ENCODE results near the gene PDLIM5. TPM values are rescaled to one million over a fixed set of nuclear protein-coding genes. Genes with fewer than 3 reads are reported as not detected.

The PDLIM5 gene
- total and polyA plus RNA-seq, 9 donors: 24.9 to 160 (median 87.8) TPM

DNA sequence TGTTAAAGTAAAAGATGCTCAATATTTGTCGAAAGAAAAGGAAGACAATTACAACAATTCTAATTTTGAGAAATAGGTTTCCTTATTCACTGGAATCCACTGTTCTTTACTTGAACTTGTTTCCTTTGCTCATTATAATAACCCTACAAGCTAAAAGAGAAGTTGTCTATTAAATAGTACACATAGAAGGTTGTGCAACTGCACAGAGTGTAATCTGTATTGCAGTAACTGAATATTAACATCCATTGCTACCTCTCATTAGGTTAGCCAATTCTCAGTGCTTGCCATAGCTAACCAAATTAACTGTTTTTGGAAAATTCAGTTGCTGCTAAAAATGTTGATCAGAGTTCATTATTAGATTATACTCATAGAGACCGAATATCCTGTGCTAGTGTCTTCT lies 120.0 kb downstream of the PDLIM5 start:
- peaks cover 3% of the 10 kb centered on the region for H3K4me1 ChIP-seq (ENCODE audit: insufficient read depth)
- no peaks in the 10 kb centered on the region for H3K27me3 ChIP-seq
- TF ChIP-seq EP300 (IDR thresholded peaks at IDR 0.05): no peak
- no peak for TF ChIP-seq POLR2A (IDR thresholded peaks at IDR 0.05)
- TF ChIP-seq, protein P1, sequence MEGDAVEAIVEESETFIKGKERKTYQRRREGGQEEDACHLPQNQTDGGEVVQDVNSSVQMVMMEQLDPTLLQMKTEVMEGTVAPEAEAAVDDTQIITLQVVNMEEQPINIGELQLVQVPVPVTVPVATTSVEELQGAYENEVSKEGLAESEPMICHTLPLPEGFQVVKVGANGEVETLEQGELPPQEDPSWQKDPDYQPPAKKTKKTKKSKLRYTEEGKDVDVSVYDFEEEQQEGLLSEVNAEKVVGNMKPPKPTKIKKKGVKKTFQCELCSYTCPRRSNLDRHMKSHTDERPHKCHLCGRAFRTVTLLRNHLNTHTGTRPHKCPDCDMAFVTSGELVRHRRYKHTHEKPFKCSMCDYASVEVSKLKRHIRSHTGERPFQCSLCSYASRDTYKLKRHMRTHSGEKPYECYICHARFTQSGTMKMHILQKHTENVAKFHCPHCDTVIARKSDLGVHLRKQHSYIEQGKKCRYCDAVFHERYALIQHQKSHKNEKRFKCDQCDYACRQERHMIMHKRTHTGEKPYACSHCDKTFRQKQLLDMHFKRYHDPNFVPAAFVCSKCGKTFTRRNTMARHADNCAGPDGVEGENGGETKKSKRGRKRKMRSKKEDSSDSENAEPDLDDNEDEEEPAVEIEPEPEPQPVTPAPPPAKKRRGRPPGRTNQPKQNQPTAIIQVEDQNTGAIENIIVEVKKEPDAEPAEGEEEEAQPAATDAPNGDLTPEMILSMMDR (IDR thresholded peaks at IDR 0.05): no peak
- 89 to 92% (median 92%) methylated on average over 2 of the region's 2 CpGs for WGBS, 3 donors
- DNase-seq: no peak
- no peaks in the 10 kb centered on the region for H3K9me3 ChIP-seq
- H3K27ac ChIP-seq: no peak overlapping the region
- no peaks in the 10 kb centered on the region for H3K36me3 ChIP-seq
- H3K4me3 ChIP-seq: no peak overlapping the region
- intact Hi-C loops (cut with DNase I): no loop called here

DNA sequence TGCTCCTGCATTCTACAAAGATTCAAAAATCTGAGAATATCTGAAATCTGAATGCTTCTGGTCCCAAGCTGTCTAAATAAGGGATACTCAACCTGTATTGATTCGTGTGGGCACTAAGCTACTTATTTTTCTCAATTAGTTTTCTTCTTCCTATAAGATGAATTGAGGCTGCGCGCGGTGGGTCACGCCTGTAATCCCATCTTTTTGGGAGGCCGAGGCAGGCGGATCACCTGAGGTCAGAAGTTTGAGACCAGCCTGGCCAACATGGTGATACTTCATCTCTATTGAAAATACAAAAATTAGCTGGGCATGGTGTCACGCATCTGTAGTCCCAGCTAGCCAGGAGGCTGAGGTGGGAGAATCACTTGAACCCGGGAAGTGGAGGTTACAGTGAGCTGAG lies 122.3 kb downstream of the PDLIM5 start:
- H3K4me1 ChIP-seq (ENCODE audit: insufficient read depth): peaks cover 3% of the 10 kb centered on the region
- no peaks in the 10 kb centered on the region for H3K36me3 ChIP-seq
- H3K27me3 ChIP-seq: no peaks in the 10 kb centered on the region
- no peaks in the 10 kb centered on the region for H3K9me3 ChIP-seq
- no peak overlapping the region for H3K4me3 ChIP-seq
- 86 to 87% (median 86%) methylated on average over 9 of the region's 9 CpGs for WGBS, 3 donors
- H3K27ac ChIP-seq: no peak overlapping the region
- intact Hi-C loops (cut with DNase I): no loop called here
- no peak for DNase-seq
- TF ChIP-seq EP300 (IDR thresholded peaks at IDR 0.05) (no peak), POLR2A (IDR thresholded peaks at IDR 0.05) (no peak)
- TF ChIP-seq, protein P1 (IDR thresholded peaks at IDR 0.05): no peak

DNA sequence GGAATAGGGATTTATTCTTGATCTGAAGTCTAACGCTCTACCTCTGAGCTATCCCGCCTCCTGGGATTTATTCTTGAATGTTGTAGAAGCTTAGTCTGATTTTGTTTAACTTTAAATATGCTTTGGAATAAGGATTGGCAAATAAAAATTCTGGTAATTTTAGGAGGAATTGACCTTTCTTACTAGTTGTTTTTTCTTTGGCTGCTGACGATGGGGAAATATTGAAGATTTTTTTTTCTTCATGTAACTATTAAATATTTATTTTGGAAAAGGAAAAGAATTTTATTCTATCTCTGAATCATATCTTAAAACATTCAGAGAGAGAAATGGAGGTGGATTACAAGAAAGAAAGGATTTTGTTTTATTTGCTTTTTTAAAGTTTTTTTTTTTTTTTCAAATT lies 122.9 kb downstream of the PDLIM5 start:
- intact Hi-C loops (cut with DNase I): no loop called here
- TF ChIP-seq POLR2A (IDR thresholded peaks at IDR 0.05) (no peak), EP300 (IDR thresholded peaks at IDR 0.05) (no peak)
- 45 to 55% (median 49%) methylated on average over 3 of the region's 3 CpGs for WGBS, 3 donors
- no peak overlapping the region for H3K4me3 ChIP-seq
- no peaks in the 10 kb centered on the region for H3K36me3 ChIP-seq
- no peak overlapping the region for H3K27ac ChIP-seq
- no peaks in the 10 kb centered on the region for H3K27me3 ChIP-seq
- DNase-seq: no peak
- H3K4me1 ChIP-seq (ENCODE audit: insufficient read depth): peaks cover 3% of the 10 kb centered on the region
- H3K9me3 ChIP-seq: no peaks in the 10 kb centered on the region

DNA sequence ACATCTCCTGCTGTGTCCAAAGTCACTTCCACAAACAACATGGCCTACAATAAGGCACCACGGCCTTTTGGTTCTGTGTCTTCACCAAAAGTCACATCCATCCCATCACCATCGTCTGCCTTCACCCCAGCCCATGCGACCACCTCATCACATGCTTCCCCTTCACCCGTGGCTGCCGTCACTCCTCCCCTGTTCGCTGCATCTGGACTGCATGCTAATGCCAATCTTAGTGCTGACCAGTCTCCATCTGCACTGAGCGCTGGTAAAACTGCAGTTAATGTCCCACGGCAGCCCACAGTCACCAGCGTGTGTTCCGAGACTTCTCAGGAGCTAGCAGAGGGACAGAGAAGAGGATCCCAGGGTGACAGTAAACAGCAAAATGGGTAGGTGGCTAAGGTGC lies 123.9 kb downstream of the PDLIM5 start:
- no peaks in the 10 kb centered on the region for H3K27me3 ChIP-seq
- WGBS, 3 donors: 90 to 94% (median 92%) methylated on average over 10 of the region's 10 CpGs
- no peak overlapping the region for H3K27ac ChIP-seq
- H3K36me3 ChIP-seq: no peaks in the 10 kb centered on the region
- H3K4me1 ChIP-seq (ENCODE audit: insufficient read depth): peaks cover 3% of the 10 kb centered on the region
- TF ChIP-seq POLR2A (IDR thresholded peaks at IDR 0.05) (no peak), EP300 (IDR thresholded peaks at IDR 0.05) (no peak)
- TF ChIP-seq, protein P1 (IDR thresholded peaks at IDR 0.05): no peak
- H3K9me3 ChIP-seq: no peaks in the 10 kb centered on the region
- intact Hi-C loops (cut with DNase I): no loop called here
- no peak for DNase-seq
- H3K4me3 ChIP-seq: no peak overlapping the region

DNA sequence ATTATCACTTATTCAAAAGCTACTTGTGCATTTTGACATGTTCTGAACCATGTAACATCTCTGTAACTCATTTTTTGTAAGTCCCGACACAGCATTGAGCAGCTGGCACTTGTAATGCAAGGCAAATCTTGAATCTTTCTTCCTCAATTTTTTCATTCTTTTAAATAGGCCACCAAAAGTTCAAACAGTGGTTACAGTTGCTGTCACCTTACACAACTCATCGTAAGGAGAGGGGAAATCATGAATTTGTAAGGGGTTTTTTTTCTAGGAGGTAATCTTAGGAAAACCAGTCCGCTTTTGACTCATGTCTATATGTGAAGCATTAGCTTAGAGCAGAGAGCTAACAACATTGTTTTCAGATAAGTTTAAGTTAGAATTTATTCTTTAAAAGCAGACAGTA lies 124.5 kb downstream of the PDLIM5 start:
- intact Hi-C loops (cut with DNase I): no loop called here
- Histone ChIP-seq H3K27ac (no peak overlapping the region), H3K36me3 (no peaks in the 10 kb centered on the region), H3K27me3 (no peaks in the 10 kb centered on the region), H3K4me1 (ENCODE audit: insufficient read depth) (peaks cover 3% of the 10 kb centered on the region), H3K4me3 (no peak overlapping the region), H3K9me3 (no peaks in the 10 kb centered on the region)
- DNase-seq: no peak
- WGBS, 3 donors: 39 to 72% (median 52%) methylated on average over 3 of the region's 3 CpGs
- TF ChIP-seq, protein P1 (IDR thresholded peaks at IDR 0.05): no peak
- TF ChIP-seq POLR2A (IDR thresholded peaks at IDR 0.05) (no peak), EP300 (IDR thresholded peaks at IDR 0.05) (no peak)
